Esophagus mucosa (tissue), 1 donor: ENCODE measurements around the gene CHST11. TPM values are rescaled to one million over a fixed set of nuclear protein-coding genes. Genes with fewer than 3 reads are reported as not detected.

ENCODE experiments used
- ATAC-seq: fragments of 200-7000 bp; cut with Tn5 transposase; one replicate; pipeline ENCODE4 v1.9.1; 2020
- total RNA-seq: library from RNA; stranded (reverse); gene quantifications from one replicate; pipeline ENCODE4 v1.2.4, GENCODE V29; 2023
- donor health status: DM: yes; HTN: yes; CAD: no.

CHST11 gene
- total RNA-seq, 1 donor from 2014 or later, result 7.3 TPM

GRCh38 chr12:104702565-104703139 is 245.9 kb downstream of the CHST11 start:
- no peak for ATAC-seq

DNA sequence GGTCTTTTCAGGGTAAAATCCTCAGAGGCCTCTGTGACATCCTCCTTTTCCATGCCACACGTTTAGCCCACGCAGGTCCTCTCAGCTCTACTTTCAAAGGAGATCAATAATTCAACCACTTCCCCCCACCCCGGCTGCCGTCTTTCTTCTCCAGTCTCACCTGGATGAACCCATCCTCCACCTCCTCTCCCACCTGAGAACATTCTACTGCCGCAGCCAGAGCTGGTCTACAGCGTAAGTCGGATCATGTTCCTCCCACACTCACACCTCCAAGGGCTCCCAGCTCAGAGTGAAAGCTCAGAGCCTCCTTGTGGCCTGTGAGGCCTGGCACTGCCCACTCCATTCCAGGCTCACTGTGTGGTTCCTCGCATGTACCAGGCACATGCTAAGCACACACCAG is 246.6 kb downstream of the CHST11 start:
- ATAC-seq, result no peak

DNA sequence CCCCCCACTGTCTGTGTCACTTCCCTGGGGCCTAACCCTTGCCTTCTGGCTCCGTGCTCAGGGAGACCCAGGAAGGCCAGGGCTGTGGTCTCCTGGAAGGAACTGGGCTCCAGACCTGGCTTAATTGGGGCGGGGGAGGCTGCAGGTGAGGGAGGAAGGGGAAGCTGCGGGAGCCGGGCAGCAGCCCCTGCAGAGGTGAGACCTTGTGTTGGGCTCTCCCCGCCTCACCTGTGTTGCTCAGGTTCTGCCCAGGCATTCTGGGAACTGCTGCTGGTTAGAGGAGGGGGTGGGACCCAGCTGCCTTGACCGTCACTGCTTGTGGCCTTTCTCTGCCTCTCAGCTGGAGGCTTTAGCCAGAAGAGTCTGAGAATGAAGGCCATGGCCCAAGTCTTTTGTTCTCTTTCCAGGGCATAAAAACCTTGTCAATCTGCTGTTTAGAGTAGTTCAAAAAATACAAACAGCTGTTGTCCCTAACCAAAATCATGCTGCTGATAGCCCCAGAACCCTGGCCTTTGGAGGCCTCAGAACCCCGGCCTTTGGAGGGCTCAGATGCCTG is 247.6 kb downstream of the CHST11 start:
- no peak for ATAC-seq

GRCh38 chr12:104707194-104707593 is 250.4 kb downstream of the CHST11 start:
- no peak for ATAC-seq

DNA sequence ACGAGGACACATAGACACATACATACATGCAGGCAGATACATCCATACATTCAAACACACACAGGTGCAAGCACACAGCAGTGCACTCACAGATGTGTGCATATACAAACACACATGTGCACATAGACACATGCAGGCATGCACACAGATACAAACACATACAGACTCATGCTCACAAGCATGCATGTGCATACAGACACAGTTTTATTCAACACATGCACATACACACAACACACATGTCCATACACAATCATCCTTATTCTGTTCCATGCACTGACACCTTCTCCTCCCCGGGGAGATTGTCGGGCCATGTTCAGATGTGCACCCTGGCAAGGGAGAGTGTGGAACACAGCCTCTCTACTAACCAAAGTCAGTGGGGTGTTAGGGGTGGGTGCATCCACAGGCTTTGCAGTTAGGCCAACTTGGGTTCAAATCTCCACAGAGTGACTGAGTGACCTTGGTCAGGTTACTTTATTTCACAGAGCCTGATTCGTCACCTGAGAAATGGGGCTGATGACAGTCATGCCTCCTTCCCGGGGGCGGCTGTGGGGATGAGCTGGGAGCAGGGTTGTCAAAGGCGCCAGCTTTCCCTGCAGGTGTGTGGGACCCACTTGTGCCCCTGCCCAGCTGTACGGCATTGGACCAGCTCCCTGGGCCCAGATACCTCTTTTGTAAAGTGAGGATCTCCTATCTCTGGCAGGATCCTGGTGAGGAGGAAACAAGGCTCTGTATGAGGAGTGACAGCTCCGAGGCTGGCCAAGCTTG is 251.2 kb downstream of the CHST11 start:
- no peak for ATAC-seq

DNA sequence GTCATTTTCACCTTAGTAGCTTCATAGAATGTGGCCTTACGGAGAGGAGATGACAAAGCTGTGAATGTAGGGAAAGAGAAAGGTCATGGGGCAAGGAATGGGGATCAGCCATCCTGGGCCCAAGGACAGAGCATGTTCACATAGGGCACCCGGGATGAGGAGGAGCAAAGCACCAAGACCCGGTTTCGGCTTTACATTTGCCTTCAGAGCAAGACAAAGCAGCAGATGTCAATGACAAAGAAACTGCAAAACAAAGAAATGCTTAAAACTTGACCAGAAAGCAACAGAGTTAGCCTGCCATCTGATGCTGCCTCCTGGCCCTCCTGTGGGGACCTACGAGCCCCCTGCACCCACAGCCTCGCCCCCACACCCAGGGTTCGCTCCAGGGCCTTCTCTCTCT is 252.1 kb downstream of the CHST11 start:
- no peak for ATAC-seq

DNA sequence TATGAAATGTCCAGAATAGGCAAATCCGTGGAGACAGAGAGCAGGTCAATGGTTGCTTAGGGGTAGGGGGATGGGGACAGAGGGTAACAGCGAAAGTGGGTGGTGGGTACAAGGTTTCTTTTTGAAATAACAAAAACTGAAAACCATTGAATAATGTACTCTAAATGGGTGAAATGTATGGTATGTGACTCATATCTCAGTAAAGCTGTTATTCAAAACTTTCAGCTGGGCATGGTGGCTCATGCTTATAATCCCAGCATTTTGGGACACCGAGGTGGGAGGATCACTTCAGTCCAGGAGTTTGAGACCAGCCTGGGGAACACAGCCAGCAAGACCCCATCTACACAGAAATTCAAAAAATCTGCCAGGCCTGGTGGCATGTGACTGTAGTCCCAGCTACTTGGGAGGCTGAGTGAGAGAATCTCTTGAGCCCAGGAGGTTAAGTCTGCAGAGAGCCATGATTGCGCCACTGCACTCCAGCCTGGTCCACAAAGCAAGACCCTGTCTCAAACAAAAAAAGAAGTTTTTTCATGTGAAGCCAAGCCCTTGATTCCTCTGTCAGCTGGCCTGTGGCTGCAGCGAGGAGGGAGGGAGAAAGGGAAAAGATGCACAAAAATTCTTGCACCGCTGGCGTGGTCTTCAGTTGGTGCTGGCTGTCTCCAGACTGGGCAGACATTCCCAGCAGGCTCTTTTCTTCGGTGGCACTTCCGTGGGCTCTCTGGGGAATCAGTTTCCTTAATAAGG is 253.1 kb downstream of the CHST11 start:
- no peak for ATAC-seq

GRCh38 chr12:104710940-104711689 is 254.4 kb downstream of the CHST11 start:
- ATAC-seq, result no peak

- no peak for ATAC-seq
Observed at GRCh38 chr12:104712477-104712876, 255.7 kb downstream of the CHST11 start.

DNA sequence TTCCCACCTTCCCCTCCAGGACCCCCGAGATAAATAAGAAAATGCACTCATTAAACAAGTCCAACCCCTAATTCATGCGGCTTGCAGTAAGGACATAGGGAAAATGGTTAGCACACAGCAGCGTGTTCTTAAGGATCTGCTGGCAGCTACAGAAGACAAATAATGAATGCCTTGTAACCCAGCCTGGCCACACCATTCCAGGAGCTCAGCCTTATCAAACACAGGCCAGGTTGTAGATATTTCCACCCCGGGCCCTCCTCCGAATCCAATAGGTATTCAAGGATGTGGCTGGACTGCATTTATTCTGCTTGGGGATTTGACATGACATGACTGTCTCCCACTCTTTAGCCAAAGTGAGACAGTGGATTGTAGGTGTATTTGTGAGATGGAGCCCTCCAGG is 256.2 kb downstream of the CHST11 start:
- ATAC-seq, result no peak

GRCh38 chr12:104713444-104713843 is 256.7 kb downstream of the CHST11 start:
- no peak for ATAC-seq

DNA sequence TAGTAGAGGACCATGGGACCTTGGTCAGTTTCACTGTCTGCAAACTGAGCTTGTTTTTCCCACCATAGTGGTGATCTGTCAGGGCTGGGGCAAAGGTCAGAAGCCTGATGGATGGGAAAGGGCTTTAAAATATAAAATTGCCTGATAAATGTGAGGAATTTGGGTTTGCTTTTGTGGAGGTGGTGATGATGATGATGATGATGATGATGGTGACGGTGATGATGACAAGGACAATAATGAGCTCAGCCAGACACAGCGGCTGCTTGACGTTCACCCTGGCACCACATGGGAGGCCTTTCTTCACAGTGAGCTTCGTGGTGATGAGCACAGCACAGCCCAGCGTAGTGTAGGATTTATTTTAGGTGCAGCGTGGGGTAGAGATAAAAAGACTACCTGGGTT is 257.6 kb downstream of the CHST11 start:
- ATAC-seq, result no peak

DNA sequence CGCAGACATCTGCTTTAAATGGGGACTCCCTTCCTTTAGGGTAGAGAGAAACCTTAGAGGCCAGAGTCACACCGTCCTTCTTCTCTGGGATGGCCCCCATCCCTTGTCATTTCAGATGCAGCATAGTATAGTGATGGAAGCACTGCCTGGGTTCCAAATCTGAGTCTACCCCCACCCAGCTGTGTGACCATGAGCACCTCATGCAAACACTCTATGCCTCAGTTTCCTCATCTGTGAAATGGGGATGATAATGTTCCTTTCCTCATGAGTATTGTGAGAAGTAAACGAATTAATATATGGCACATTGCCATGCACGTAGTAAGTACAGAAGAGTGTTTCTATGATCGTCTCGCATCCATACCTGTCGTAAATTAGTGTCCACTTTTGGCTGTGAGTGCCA is 259.4 kb downstream of the CHST11 start:
- ATAC-seq, result no peak

GRCh38 chr12:104718304-104718929 is 261.7 kb downstream of the CHST11 start:
- ATAC-seq, result no peak

GRCh38 chr12:104719700-104720338 is 263.1 kb downstream of the CHST11 start:
- peak; percentile 7 for ATAC-seq

DNA sequence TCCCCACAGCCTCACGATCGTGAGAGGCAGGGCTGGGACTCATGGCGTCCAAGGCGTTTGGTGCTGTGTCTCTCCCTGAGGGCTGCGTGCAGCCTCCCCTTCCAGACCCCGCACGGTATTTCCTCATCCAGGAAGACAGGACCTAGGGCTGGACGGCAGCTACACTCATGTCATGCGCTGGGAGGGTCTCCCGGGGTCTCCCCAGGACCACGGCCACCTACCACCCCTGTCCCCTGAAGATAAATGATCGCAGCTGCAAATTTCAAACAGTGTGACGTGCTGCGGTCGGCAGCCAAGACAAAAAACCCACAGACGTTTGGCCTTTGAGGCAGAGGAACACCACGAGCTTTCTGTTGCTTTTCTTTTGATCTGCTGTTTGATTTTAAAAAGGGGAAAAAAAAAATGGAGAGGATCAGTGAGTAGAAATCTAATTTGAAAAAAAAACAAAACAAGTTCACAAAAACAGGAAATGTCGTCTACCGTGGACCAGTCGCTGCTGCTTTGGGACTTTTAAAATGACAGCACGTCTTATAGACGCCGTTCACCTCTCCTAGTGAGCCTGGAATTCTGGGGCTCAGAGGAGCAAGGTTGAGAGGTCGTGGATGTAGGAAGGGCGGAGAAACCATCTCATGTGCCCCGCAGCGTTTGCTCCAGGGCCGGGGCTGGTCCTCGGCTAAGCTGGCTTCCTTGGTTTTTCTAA is 263.7 kb downstream of the CHST11 start:
- peak; percentile 37 for ATAC-seq

DNA sequence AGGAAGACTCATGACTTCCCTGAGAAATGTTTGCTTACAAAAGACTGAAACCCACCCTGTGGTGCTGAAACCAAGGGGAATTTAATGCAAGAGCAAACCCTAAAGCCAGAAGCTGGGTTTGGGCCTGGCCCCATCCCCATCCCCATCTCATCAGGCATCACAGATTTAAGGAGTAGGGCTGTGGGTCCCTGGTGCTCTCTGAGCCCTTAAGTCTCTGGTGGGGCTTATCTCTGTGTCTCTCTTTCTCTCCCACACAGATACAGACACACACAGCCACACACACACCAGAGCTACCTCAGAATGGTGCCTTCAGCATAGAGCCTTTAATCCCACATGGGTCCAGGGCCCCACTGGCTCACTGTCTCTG is 264.3 kb downstream of the CHST11 start:
- no peak for ATAC-seq

DNA sequence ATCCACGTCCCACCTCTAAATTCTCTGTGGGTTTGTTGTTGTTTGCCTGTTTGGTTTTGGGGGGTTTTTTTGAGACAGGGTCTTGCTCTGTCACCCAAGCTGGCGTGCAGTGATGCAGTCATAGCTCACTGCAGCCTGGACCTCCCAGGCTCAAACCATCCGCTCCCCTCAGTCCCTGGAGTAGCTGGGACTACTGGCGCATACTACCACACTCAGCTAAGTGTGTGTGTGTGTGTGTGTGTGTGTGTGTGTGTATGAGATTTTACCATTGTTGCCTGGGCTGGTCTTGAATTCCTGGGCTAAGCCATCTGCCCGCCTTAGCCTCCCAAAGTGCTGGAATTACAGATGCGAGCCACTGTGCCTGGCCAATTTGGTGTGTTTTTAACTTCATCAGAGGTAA is 265.2 kb downstream of the CHST11 start:
- no peak for ATAC-seq

GRCh38 chr12:104722601-104723534 is 266.1 kb downstream of the CHST11 start:
- peak; percentile 15 for ATAC-seq

- ATAC-seq, result no peak
Observed at GRCh38 chr12:104723895-104724294, 267.1 kb downstream of the CHST11 start.
